Measurements from ENCODE around the gene PADI6.

GRCh38 chr1:17359808-17360207 is 12.2 kb upstream of the PADI6 start:
- TF ChIP-seq, protein P1, sequence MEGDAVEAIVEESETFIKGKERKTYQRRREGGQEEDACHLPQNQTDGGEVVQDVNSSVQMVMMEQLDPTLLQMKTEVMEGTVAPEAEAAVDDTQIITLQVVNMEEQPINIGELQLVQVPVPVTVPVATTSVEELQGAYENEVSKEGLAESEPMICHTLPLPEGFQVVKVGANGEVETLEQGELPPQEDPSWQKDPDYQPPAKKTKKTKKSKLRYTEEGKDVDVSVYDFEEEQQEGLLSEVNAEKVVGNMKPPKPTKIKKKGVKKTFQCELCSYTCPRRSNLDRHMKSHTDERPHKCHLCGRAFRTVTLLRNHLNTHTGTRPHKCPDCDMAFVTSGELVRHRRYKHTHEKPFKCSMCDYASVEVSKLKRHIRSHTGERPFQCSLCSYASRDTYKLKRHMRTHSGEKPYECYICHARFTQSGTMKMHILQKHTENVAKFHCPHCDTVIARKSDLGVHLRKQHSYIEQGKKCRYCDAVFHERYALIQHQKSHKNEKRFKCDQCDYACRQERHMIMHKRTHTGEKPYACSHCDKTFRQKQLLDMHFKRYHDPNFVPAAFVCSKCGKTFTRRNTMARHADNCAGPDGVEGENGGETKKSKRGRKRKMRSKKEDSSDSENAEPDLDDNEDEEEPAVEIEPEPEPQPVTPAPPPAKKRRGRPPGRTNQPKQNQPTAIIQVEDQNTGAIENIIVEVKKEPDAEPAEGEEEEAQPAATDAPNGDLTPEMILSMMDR (IDR thresholded peaks at IDR 0.05; ENCODE audit: borderline replicate concordance, extremely low read depth, low read length, poor library complexity, severe bottlenecking) = no peak
- TF ChIP-seq EZH2 (IDR thresholded peaks at IDR 0.05; ENCODE audit: borderline replicate concordance, low read depth, low read length, severe bottlenecking) = no peak
